Activated CD4-positive, alpha-beta T cell treated with anti-CD3 and anti-CD28 coated beads for 1 hour (primary cell): ENCODE measurements around the gene SLC7A1.

Source experiments
- DNase-seq: peaks from one replicate; pipeline ENCODE4 v3.0.0-alpha.2; 2020

SLC7A1 gene

GRCh38 chr13:29484796-29485195 lies 110.7 kb downstream of the SLC7A1 start:
- DNase-seq, result no peak

GRCh38 chr13:29484236-29484635 lies 111.3 kb downstream of the SLC7A1 start:
- no peak for DNase-seq

GRCh38 chr13:29483623-29484022 lies 111.9 kb downstream of the SLC7A1 start:
- DNase-seq, result no peak

- DNase-seq, result no peak
Measured at GRCh38 chr13:29483211-29483610, 112.3 kb downstream of the SLC7A1 start.

GRCh38 chr13:29482504-29482903 lies 113.0 kb downstream of the SLC7A1 start:
- DNase-seq, result no peak

GRCh38 chr13:29481603-29482002 lies 113.9 kb downstream of the SLC7A1 start:
- DNase-seq, result no peak

- no peak for DNase-seq
Measured at GRCh38 chr13:29480893-29481525, 114.5 kb downstream of the SLC7A1 start.

GRCh38 chr13:29479716-29480492 lies 115.6 kb downstream of the SLC7A1 start:
- no peak for DNase-seq

GRCh38 chr13:29476046-29476445 lies 119.4 kb downstream of the SLC7A1 start:
- DNase-seq, result no peak

- DNase-seq, result no peak
Measured at GRCh38 chr13:29474991-29475390, 120.5 kb downstream of the SLC7A1 start.

- no peak for DNase-seq
Measured at GRCh38 chr13:29473166-29473565, 122.3 kb downstream of the SLC7A1 start.

- DNase-seq, result no peak
Measured at GRCh38 chr13:29472332-29472961, 123.0 kb downstream of the SLC7A1 start.

- no peak for DNase-seq
Measured at GRCh38 chr13:29471551-29471950, 123.9 kb downstream of the SLC7A1 start.

GRCh38 chr13:29465741-29466293 lies 129.7 kb downstream of the SLC7A1 start:
- DNase-seq, result no peak

- no peak for DNase-seq
Measured at GRCh38 chr13:29464105-29464679, 131.3 kb downstream of the SLC7A1 start.

GRCh38 chr13:29459813-29460355 lies 135.6 kb downstream of the SLC7A1 start:
- no peak for DNase-seq
